Esophagus muscularis mucosa (tissue), 3 donors: ENCODE measurements around the gene ZNF334.

ENCODE experiments used
- POLR2A ChIP-seq: fragments of 450-650 bp; IDR thresholded peaks from one replicate; pipeline ENCODE4 v1.6.1; 2017; ENCODE audit warnings: antibody characterized with exemption, moderate library complexity, mild to moderate bottlenecking, low read depth
- POLR2AphosphoS5 ChIP-seq, 2 donors: sonication (generic); formaldehyde crosslinking; IDR thresholded peaks; one replicate each; pipeline ENCODE4 v1.6.1; 2017; ENCODE audit warnings: antibody characterized with exemption in 2 of 2
- TF ChIP-seq, protein P1 (sequence below), 3 experiments: fragments of 200-600 bp in 2 of 3; fragments of 450-650 bp in 1 of 3; sonication (generic) in 2 of 3; IDR thresholded peaks; one replicate each; pipeline ENCODE4 v1.5.1; 2017 to 2019; ENCODE audit warnings: antibody characterized with exemption in 3 of 3, mild to moderate bottlenecking in 2 of 3, moderate library complexity in 1 of 3

DNA sequence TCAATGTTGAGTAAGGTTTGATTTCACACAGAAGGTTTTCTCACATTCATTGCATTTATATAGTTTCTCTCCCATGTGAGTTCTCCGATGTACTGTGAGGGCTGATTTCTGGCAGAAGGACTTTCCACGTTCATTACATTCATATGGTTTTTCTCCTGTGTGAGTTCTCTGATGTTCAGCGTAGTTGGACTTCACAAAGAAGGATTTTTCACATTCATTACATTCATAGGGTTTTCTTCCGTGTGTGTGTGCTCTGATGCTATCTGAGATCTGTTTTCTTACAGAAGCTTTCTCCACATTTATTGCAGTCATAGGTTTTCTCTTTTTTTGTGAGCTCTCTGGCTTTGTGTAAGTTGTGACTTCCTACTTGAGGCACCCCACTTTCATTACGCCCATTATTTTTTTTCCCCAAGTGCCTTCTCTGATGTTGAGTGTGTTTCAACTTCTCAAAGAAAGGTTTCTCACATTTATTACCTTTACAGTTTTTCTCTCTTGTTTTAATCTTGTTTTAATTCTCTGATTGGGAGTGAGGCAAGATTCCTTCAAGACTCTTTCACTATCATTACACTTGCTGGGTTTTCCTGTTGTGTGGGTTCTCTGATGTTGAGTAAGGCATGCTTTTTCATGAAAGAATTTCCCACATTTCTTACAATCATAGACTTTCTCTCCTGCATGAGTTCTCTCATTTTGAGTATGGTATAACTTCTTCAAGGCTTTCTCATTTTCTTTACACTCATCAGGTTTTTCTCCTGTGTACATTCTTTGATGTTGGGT lies 56.9 kb downstream of the ZNF334 start:
- TF ChIP-seq POLR2A (no peak), POLR2AphosphoS5 (IDR thresholded peaks at IDR 0.05) (no peak)
- TF ChIP-seq, protein P1, sequence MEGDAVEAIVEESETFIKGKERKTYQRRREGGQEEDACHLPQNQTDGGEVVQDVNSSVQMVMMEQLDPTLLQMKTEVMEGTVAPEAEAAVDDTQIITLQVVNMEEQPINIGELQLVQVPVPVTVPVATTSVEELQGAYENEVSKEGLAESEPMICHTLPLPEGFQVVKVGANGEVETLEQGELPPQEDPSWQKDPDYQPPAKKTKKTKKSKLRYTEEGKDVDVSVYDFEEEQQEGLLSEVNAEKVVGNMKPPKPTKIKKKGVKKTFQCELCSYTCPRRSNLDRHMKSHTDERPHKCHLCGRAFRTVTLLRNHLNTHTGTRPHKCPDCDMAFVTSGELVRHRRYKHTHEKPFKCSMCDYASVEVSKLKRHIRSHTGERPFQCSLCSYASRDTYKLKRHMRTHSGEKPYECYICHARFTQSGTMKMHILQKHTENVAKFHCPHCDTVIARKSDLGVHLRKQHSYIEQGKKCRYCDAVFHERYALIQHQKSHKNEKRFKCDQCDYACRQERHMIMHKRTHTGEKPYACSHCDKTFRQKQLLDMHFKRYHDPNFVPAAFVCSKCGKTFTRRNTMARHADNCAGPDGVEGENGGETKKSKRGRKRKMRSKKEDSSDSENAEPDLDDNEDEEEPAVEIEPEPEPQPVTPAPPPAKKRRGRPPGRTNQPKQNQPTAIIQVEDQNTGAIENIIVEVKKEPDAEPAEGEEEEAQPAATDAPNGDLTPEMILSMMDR (IDR thresholded peaks at IDR 0.05): no peak
